LNCAP (cell line): Measurements from ENCODE around the gene AFF2.

Source experiments
- TF ChIP-seq, protein P1 (sequence below): fragments of 450-650 bp; IDR thresholded peaks from 2 replicates; pipeline ENCODE4 v1.5.1; 2017; ENCODE audit warnings: mild to moderate bottlenecking

Gene AFF2

DNA sequence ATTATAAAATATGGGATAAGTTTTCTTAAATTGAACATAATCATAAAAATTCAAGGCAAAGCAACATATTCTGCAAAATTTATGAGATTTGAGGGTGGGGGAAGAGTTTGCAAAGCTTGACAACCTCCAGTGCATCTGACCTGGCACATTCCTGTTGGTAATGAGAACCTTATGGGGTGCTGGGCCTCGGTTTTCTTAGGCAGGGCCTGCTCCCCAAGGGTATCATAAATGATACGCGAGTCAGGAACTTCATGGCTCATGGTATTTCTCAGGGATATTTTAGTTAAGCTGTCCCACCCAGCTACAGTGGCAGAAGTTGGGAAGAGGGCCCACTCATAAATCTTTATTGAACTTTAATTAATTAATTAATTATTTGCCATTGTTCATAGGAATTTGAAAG is 13.2 kb downstream of the AFF2 start:
- TF ChIP-seq, protein P1, sequence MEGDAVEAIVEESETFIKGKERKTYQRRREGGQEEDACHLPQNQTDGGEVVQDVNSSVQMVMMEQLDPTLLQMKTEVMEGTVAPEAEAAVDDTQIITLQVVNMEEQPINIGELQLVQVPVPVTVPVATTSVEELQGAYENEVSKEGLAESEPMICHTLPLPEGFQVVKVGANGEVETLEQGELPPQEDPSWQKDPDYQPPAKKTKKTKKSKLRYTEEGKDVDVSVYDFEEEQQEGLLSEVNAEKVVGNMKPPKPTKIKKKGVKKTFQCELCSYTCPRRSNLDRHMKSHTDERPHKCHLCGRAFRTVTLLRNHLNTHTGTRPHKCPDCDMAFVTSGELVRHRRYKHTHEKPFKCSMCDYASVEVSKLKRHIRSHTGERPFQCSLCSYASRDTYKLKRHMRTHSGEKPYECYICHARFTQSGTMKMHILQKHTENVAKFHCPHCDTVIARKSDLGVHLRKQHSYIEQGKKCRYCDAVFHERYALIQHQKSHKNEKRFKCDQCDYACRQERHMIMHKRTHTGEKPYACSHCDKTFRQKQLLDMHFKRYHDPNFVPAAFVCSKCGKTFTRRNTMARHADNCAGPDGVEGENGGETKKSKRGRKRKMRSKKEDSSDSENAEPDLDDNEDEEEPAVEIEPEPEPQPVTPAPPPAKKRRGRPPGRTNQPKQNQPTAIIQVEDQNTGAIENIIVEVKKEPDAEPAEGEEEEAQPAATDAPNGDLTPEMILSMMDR, result no peak

DNA sequence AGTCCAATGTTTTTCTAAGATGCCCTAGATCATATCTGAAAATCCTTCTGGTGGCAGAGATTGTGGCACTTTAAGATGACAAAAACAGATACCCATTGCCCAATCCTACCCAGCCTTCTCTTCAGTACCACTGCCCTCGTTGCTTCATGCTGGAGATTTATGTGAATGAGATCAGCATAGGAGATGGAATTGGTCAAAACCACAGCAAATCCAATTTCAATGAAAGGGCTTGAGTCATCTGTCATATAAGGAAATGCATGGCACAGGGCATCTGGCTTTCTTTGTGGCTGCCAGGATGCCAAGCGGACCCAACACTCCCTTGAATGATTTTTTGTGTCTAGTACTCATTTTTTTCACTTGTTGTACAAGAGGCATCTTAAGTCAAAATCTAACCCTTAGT is 16.8 kb downstream of the AFF2 start:
- TF ChIP-seq, protein P1, result no peak

DNA sequence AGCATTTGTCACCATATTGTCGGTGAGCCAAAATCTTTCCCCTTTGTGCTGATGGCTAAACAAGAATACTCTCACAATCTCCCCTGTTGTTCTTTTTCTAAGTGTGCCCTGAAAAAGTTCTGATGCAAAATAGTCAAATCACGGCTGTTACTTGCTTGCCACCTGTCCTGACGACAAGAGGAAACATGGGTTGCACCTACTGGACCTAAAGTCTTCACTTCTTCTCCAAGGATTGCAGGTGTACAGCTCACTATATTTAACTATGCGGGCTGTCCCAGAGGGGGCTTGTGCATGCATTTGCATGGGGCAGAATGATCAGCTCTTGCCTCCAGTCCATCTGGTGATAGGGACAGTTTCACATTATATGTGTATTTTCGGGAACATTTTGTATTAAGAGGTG is 21.6 kb downstream of the AFF2 start:
- TF ChIP-seq, protein P1, result no peak

DNA sequence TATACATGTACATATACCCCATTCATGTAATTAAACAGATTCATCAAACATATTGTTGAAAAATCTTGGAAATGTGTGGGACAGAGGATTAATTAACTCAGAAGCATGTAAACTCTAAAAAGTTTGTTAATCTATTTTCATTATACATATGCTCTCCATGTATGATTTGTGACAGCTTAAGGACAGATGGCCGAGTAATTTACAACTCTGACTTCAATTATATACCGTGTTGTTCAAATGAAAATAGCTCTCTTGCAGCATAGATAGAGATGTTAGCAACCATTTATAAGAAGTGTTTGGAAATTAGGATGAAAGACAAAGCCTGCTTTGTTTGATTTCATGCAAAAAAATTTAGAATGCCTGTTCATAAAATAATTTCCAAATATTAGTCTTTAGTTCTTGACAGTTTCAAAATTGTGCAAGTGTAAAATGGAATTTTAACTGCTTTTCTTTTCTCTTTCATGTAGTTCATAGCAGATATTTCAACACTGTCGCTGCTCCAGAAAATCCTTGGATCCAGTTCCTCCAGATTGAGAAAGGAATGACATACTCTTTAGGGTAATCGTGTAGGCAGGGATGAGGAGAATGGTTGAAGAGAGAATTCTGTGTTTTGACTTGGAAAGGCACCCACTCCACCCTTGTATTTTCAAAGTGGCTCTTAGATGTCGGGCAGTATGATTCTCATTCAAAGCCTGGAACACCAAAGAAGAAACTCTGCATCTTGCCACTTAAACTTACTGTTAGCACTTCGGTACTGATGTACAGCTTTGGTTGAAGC is 23.1 kb downstream of the AFF2 start:
- TF ChIP-seq, protein P1, result no peak

GRCh38 chrX:148530464-148531077 is 30.2 kb downstream of the AFF2 start:
- TF ChIP-seq, protein P1, result peak; percentile 65

DNA sequence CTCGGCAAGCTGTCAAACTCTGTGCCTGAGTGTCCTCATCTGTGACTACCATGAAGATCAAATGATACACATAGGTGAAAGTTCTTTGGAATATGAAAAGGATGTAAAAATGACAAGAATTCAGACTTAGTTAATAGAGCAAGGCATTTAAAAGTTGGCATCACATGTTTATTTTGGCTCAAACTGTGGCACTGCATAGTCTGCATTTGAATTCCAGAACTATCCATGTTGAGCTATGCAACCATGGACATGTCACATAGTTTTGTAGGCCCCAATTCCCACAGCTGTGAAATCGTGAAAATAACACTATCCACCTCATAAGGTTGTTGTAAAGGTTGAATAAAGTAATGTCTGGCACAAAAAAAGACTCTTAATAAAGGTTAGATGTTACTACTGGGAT is 33.9 kb downstream of the AFF2 start:
- TF ChIP-seq, protein P1, result no peak

DNA sequence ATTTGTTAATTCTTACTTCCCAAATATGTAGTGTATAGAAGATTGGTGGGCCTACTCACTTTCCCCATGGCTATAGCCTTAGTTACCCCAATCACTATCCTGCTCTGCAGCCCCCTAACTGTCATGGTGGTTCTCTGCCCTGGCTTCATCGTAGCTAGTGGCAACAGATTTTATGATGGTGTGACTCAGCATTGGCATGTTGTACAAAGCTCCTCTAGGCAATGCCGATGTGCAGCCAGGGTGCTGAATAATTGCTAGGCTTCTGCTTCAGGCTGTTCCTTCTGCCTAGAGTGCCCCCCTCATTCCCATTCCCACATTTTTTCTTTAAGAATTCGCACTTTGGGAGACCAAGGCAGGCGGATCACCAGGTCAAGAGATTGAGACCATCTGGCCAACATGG is 35.2 kb downstream of the AFF2 start:
- TF ChIP-seq, protein P1, result no peak
